GM19193 (cell line): Measurements from ENCODE around the gene PRSS27.

Experiments used
- POLR2A ChIP-seq: IDR thresholded peaks from 4 replicates; pipeline ENCODE4 v1.6.1; 2011; ENCODE audit not compliant: insufficient read depth, insufficient read length; ENCODE audit errors: extremely low read depth

PRSS27 gene

DNA sequence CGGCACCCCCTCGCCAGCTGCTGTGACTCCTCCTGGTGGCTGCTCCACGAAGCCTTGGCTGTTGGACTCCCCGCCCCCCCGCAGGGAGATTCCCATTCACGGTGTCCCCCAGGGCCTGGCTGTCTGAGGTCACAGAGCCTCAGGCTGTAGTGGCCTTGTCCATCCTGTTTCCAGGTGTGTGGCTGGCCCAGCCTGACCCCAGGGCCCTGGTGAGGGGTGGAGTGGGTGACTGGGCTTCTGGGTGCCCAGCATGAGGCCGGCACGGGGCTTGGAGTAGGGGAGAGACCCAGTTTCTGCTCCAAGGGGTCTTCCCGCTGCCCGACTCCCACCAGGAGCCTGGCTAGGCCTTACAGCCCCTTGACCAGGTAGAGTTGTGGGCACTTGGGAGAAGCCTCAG, 10.4 kb downstream of the PRSS27 start:
- TF ChIP-seq POLR2A = no peak

DNA sequence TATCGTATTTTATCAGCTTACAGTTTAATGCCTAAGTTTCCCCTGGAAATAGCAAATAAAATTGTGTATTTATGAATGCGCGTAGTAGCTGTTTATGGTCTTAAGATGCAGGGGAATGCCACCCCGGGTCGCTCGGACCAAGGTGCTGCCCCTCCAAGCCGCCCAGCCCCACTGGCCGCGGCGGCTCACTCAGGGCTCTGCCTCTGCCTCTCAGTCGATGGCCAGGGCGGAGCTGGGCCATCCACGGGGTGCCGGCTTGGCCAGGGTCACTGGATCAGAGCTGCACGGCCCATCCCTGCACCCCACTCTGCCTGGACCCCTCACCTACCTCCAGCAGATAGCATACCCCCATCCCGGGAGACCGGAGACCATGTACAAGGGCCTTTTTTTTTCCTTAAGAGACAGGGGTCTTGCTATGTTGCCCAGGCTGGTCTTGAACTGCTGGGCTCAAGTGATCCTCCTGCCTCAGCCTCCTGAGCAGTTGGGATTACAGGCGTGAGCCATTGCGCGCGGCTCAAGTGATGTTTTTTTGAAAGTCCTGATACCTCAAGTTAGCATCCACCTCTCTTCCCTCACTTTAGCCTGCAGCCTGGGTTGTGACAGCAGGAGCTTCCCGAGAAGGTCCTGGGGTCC, 11.0 kb downstream of the PRSS27 start:
- no peak for TF ChIP-seq POLR2A

DNA sequence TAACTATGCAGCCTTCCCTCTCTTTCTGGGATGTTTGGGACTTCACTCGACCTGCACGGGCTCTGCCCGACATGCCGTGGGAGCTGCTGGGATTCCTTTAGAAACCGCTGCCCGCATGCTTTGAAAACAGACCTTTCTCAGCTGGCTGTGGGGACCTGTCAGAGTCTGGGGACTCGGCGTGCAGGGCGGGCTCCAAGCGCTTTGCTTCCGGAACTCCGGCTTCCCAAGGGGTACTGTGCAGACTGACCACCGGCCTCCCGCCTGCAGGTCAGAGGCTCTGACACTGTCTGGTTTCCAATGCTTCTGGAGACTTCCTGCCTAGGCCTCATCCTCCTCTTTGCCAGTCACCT, 11.8 kb downstream of the PRSS27 start:
- TF ChIP-seq POLR2A = no peak

DNA sequence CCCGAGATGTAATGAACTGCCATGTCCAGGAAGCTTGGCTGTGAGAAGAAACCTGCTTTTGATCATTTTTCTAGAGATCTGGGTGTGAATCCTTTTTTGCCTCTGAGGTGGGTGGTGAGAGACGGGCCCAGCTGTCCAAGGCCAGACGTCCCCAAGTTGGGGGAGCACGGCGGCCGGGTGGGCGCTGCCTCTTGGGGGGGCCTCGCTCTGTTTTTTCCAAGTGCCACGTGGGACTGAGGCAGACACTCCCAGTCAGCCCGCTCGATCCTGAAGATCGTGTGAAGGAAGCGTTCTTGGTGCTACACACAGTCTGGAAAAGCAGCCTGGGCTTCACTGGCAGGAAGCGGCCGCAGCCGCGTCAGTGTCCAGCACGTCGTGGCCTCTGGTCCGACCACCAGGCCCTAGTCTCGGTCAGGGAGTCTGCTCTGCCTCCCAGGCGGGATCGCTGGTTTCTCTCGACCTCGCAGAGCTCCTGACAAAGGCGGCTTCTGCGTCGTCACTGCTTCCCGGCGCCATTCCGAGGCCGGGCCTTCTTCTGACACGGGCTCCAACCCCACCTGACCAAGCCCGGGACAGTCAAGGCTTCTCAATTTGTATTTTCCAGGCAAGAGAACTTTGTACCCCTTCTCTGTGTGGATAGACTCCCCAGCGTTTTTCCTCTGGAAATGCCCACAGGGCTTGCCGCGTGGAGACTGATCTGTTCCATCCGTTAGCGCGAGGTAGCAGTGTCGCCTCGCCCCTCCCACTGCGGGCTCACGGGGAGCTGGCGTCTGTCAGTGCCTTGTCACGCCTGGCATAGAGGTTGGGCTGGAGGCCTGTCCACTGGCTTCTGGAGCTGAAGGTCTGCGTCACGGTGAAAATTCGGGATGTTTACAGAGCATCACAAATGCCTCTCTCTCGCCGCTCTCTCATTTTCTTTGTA, 12.4 kb downstream of the PRSS27 start:
- no peak for TF ChIP-seq POLR2A

DNA sequence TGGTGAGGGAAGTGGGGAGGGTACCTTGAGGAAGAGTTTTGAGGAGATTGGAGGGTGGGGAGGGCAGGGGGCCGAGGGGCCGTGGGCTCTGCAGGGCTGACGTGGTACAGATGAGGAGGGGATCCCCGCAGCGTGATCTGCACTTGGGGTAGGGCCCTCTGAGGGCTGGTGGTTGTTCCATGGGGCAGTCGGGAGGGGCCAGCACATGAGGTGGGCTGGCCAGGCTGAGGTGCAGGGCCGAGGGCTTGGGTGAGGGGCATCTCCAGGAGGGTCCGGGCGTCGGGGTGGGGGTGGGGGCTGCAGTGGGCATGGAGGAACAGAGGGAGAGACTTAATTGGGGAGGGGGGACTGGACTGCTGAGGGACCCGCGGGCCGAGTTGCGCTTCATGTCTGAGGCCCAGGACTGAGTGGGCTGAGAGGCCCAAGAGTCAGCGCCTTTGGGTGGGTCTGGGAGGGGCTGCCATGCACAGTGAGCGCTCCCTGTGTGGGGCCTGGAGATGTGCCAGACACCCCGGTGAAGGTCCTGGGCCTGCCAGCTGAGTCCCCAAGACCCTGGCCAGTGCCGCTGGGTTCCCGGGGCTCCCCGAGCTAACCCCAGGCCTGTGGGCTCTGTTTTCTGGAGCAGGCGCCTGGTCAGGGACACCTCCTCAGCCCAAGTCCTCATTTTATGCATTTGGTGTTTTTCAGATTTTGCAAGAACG, 13.3 kb downstream of the PRSS27 start:
- no peak for TF ChIP-seq POLR2A

DNA sequence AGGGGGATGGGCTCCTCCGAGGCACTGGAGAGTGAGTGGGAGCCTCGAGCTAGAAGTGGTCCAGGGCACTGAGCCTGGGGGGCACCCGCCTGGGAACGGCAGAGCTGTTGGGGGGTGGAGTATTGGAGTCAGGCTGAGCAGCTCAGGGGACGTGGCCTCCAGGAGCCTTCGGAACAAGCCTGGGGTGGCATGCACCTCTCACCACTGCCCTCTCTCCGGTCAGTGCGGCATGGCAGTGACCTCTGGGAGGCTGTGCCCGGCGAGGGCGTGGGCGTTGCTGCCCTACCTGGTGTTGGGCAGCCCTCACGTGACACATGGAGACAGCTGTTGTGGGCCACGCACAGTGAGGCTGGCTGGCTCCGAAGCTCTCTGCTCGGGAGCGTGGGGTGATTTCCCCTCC, 13.9 kb downstream of the PRSS27 start:
- TF ChIP-seq POLR2A = no peak

DNA sequence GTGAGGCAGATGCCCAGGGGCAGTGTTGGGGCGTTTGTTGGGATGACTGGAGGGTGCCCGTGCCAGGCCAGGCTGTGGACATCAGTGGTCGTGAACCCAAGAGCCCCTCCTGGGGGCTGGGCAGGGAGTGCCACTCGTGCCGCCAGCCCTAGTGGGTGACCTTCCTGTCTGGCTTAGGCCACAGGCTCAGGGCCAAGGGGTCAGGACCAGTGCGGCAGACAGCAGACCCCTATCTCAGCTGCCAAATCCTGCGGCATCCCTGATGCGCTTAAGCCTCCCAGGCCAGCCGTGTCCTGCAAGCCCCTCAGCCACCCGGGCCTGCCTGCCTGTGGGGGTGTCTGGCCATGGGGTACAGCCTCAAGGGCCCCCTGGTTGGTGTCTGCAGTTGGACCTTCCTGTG, 14.7 kb downstream of the PRSS27 start:
- no peak for TF ChIP-seq POLR2A

DNA sequence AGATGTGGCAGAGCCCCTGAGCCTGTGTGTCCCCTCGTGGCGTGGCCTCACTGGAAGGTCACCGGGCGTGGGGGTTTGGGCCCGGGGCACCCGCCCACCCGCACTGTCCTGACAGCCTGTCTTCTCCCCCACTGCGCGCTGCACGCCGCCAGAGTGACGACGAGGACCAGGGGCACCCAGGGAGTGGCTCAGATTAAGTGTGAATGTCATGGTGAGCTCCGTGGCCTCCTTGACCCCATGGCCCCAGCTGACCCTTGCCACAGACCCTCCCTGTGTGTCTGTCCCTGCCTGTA, 15.1 kb downstream of the PRSS27 start:
- no peak for TF ChIP-seq POLR2A

DNA sequence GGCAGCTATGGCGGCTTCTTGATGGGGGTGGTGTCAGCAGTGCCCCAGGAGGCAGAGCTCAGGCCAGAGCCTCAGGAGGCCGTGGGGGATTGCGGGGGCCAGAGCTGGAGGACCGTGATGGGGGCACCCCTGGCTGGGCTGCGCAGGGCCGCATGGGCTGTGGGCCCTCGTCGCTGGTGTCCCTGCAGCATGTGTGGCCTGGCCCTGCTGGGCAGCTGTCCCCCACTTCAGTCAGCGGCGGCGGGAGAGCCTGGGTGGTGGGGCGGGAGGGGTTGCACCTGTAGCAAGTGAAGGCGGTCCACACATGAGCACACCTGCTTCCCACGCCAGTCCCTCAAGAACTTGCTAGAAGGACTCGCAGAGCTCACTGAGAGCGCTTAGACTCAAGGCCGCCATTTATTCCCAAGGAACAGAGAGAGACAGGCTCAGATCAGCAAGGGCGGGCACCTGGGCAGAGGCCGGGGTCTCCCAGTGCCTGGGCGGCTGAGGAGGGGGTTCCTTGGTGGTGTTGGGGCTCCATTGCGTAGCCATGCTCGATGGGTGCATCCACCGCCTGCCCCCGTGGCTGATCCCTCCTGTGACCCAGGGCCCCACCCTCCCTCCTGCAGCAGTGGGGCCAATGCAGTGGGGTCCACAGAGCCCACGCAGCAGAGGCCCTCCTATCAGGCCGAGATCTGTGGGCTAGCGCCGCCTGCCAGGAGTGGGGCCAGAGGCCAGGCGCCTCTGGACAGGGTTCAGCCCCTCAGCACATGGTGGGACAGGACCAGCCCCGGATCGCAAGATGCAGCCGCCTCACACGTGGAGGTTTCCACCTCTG, 15.7 kb downstream of the PRSS27 start:
- TF ChIP-seq POLR2A = no peak

DNA sequence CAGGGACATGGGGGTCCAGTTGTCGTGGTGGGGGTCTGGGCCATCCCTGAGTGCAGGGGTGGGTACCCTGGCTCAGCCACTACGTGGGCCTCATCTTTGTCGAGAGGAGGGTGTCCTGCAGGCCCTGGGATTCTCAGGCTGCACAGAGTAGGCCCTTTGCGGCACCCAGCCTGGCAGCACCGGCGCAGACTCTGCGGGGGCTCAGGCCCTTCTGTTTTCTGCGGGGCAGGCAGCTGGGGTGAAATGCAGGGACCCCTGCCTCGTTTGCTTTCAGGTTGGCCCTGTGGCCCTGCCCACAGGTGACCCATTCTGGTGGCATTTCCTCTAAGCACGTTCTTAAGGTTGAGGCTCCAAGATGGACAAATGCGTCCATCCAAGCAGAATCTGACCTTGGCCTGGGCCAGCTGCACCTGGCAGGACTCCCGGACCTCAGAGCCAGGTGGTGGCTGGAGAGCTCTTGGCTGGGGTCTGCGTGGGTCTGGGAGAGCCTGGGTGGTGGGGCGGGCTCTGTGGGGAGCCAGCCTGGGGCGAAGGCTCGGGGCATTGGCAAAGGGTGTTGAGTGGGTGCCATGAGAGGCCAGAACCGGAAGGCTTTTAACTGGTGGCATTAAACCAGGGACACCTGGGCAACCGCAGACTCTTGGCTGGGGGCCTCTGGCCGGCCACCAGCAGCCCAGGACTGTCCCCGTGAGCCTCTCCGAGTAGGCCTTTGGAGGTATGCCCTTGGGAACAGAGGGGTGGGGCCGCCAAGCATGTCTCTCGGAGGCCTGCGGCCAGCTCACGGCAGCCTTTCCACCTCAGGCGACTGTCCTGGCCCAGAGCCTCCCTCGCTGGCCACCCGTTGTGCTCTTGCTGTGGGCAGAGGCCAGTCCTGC, 16.9 kb downstream of the PRSS27 start:
- TF ChIP-seq POLR2A = no peak

DNA sequence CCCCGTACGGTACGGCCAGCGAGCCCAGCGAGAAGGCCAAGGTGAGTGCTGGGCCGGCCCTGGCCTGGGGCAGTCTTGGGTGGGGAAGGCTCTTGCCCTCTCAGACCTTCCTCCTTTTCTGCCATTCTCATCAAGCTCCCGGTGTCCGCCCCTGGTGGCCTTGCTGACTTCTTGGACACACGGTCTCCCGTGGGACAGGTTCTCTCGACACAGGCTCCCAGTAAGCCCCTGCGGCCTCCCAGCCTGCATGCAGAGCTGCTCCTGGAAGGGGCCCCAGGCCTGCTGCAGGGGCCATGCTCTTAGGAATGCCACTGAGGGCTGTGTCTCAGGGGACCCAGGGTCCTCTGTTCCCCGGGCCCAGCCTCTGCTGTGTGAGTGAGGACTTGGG, 17.6 kb downstream of the PRSS27 start:
- no peak for TF ChIP-seq POLR2A

DNA sequence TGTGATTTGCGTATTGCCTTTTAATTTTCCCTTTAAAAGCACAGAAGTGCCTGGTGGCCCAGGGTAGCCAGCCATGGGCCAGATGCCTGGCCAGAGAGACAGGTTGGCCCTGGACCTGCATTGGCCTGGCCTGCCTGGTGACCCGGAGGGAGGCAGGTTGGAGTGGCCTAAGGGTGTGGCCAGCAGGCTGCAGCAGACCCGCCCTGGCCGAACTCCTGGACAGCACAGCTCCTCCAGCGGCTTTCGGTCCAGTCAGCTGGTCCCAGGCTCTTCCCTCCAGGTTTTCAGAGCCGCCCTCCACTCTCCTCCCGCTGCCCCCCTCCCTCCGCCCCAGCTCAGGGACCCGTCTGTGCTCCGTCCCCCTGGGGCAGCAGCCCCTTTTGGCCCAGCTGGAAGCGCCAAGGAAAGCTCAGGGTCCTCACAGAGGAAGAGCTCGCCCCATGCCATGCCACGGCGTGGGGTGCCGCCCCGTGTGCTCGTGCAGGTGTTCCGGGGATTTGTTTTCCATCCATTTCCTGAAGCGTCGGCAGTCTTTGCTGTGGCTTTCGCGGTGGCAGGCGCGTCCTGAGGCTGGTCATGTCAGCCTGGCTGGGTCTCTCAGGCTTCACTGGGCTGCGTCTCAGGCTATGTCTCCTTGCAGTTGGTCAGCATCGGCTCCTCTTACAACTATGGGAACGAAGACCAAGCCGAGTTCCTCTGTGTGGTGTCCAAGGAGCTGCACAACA, 18.1 kb downstream of the PRSS27 start:
- TF ChIP-seq POLR2A = no peak

DNA sequence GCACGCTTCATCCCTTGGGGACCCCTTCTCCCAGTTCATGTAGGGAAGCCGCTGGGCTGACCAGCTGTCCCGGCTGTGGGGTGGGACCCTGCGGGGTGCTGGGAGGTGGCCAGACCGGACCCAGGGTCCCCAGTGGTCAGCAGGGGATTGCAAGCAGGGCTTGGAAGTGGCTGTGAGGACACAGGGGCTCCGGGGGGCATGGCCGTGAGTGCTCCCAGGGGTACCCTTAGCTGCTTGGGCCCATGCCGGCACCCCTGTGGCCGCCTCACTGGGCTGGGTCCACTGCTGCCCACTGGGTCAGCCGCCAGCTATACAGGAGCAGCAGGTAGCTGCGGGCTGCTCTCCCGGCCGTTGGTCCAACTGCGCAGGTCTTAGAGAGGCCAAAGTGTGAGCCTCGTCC, 18.8 kb downstream of the PRSS27 start:
- no peak for TF ChIP-seq POLR2A

DNA sequence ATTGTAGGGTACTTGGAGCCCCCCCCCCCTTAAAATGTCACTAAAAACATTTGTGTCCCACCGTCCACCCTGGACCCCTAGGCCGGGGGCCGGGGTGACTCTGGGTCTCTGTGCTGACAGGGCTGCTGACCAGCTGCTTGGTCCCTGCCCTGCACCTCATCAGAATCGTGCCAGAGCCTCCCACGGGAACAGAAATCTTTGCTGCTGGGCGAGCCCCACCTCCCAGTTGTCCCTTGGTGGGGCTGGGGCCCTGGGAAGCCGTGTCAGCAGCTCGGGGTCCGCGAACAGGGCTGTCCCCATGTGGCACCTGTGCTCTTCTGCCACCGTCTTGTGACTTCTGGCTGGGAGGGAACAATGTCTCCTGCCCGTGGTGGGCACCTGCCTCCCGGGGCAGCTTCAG, 19.2 kb downstream of the PRSS27 start:
- no peak for TF ChIP-seq POLR2A
